ENCODE results near the gene NRXN3. TPM values are rescaled to one million over a fixed set of nuclear protein-coding genes. Genes with fewer than 3 reads are reported as not detected.

Gene NRXN3
- total and polyA plus RNA-seq, 2 experiments from 2014 or later = 0.08 to 0.11 TPM

DNA sequence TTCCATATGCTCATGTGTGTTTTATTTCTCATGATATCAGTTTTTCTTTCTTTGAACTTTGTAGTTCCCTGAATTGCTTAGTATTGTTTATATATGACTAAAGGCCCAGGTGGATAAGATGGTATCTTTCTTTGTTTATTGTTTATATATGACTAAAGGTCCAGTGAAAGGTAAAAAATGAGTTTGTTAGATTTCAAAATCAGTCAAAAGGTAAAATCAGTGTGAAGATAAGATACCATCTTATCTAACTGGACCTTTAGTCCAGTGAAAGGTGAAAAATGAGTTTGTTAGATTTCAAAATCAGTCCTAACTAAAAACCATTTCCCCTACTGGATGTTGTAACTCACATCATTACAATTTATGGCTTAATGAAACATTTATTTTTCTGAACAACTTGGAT lies 1150.9 kb downstream of the NRXN3 start:
- Histone ChIP-seq H3F3A (ENCODE audit: insufficient read depth) (no peaks in the 10 kb centered on the region), H3K9ac (no peak overlapping the region), H3K4me1 (ENCODE audit: insufficient read depth) (no peaks in the 10 kb centered on the region), H3K79me2 (ENCODE audit: insufficient read depth) (no peaks in the 10 kb centered on the region), H3K4me3 (no peak overlapping the region), H3K27me3 (replicated peaks; ENCODE audit: insufficient read depth) (no peaks in the 10 kb centered on the region), H3K9me3 (ENCODE audit: low read depth) (no peaks in the 10 kb centered on the region), H3K36me3 (ENCODE audit: low read depth) (no peaks in the 10 kb centered on the region), H3K27ac (no peak overlapping the region), H2AFZ (no peak overlapping the region), H3K4me2 (ENCODE audit: unreplicated experiment) (no peak overlapping the region), H3K9me2 (ENCODE audit: insufficient read depth) (no peaks in the 10 kb centered on the region), H4K20me1 (ENCODE audit: insufficient read depth) (no peaks in the 10 kb centered on the region)
- TF ChIP-seq EZH2 (IDR thresholded peaks at IDR 0.05; ENCODE audit: insufficient read depth, poor library complexity, severe bottlenecking) = no peak
- no peak for TF ChIP-seq EZH2phosphoT487 (IDR thresholded peaks at IDR 0.05; ENCODE audit: insufficient read depth, low read depth)
- no peak for DNase-seq
- in situ Hi-C loops (cut with MboI) = no loop called here

DNA sequence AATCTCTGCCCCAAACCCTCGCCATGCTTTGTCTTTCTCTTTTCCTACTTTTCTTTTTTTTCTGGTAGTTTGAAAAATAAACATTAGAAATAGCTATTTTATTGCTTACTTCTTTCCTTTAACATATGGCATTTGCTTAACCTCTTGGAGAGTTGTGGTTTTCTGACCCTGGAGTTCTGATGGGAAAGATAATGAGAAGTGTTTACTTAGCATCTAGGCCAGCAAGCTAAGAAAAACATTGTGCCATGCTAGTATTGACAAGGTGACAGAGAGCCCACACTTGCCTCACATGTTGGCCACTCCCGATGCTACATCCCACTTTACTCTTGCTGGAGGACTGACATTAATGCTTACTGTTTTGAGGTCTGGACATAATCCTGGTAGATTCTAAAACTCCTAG lies 1154.9 kb downstream of the NRXN3 start:
- TF ChIP-seq EZH2 (IDR thresholded peaks at IDR 0.05; ENCODE audit: insufficient read depth, poor library complexity, severe bottlenecking) (no peak), EZH2phosphoT487 (IDR thresholded peaks at IDR 0.05; ENCODE audit: insufficient read depth, low read depth) (no peak)
- Histone ChIP-seq H3K4me2 (ENCODE audit: unreplicated experiment) (no peak overlapping the region), H3K79me2 (ENCODE audit: insufficient read depth) (no peaks in the 10 kb centered on the region), H3K9me2 (ENCODE audit: insufficient read depth) (no peaks in the 10 kb centered on the region), H3F3A (ENCODE audit: insufficient read depth) (no peaks in the 10 kb centered on the region), H3K4me1 (ENCODE audit: insufficient read depth) (no peaks in the 10 kb centered on the region), H3K36me3 (ENCODE audit: low read depth) (no peaks in the 10 kb centered on the region), H3K9me3 (ENCODE audit: low read depth) (no peaks in the 10 kb centered on the region), H3K9ac (no peak overlapping the region), H3K27me3 (replicated peaks; ENCODE audit: insufficient read depth) (no peaks in the 10 kb centered on the region), H2AFZ (no peak overlapping the region), H3K4me3 (no peak overlapping the region), H4K20me1 (ENCODE audit: insufficient read depth) (no peaks in the 10 kb centered on the region), H3K27ac (no peak overlapping the region)
- whole genome bisulfite sequencing, 2 experiments (ENCODE audit: low coverage in 1 of 2, low lambda C conversion rate in 2 of 2, missing lambda C conversion rate in 2 of 2) = 11 to 16% methylated on average over 2 of the region's 2 CpGs
- no peak for DNase-seq
- in situ Hi-C loops (cut with MboI) = no loop called here

DNA sequence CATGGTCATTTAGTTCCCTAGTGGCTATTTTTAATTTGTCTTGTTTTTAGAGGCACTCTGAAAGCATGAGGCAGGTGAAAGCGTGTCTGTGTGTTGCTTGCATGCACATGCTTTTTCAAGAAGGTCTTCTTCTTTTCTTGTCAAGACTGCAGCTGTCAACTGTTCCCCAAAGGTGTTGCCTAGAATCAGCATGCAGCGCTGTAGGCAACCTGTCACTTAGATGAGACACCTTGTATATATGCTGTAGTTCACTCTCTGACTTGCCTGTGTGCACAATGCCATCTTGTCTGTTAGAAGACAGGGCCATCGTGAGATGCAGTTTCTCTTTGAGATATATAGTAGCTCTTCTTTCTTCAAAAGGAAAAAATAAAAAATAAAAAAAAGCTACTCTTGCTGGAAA lies 1155.4 kb downstream of the NRXN3 start:
- no peak overlapping the region for H3K4me2 ChIP-seq (ENCODE audit: unreplicated experiment)
- WGBS, 2 experiments (ENCODE audit: low coverage in 1 of 2, low lambda C conversion rate in 2 of 2, missing lambda C conversion rate in 2 of 2) = 21 to 28% methylated on average over 3 of the region's 3 CpGs

DNA sequence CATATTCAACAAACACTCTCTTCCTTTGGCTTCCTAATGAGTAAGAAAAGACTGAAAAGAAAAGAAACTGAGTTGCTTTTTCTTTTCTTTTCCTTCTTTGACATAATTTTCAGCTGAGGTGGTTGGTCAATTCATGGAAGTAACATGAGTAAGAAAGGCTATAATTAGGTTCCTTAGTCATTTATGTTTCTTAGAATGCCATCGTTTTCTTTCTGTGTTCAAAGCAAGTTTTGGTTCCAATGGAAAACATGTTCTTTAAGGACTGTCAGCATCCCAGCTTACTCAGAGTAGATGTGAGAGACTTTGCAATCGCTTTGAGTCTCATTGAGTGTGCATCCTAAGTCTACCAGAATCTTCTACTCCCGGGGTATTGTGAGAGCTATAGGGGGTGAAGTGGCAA lies 1158.7 kb downstream of the NRXN3 start:
- 16 to 23% methylated on average over 3 of the region's 3 CpGs for WGBS, 2 experiments (ENCODE audit: low coverage in 1 of 2, low lambda C conversion rate in 2 of 2, missing lambda C conversion rate in 2 of 2)
- TF ChIP-seq EZH2phosphoT487 (IDR thresholded peaks at IDR 0.05; ENCODE audit: insufficient read depth, low read depth) (no peak), EZH2 (IDR thresholded peaks at IDR 0.05; ENCODE audit: insufficient read depth, poor library complexity, severe bottlenecking) (no peak)
- H3K27me3 ChIP-seq (replicated peaks; ENCODE audit: insufficient read depth) = no peaks in the 10 kb centered on the region
- no peak overlapping the region for H2AFZ ChIP-seq
- in situ Hi-C loops (cut with MboI) = no loop called here
- no peak overlapping the region for H3K27ac ChIP-seq
- H3K9me3 ChIP-seq (ENCODE audit: low read depth) = no peaks in the 10 kb centered on the region
- H3K79me2 ChIP-seq (ENCODE audit: insufficient read depth) = no peaks in the 10 kb centered on the region
- no peaks in the 10 kb centered on the region for H3K9me2 ChIP-seq (ENCODE audit: insufficient read depth)
- no peaks in the 10 kb centered on the region for H3F3A ChIP-seq (ENCODE audit: insufficient read depth)
- H4K20me1 ChIP-seq (ENCODE audit: insufficient read depth) = no peaks in the 10 kb centered on the region
- H3K36me3 ChIP-seq (ENCODE audit: low read depth) = no peaks in the 10 kb centered on the region
- no peaks in the 10 kb centered on the region for H3K4me1 ChIP-seq (ENCODE audit: insufficient read depth)
- no peak overlapping the region for H3K4me3 ChIP-seq
- peak; percentile 1 for DNase-seq
- H3K4me2 ChIP-seq (ENCODE audit: unreplicated experiment) = no peak overlapping the region
- no peak overlapping the region for H3K9ac ChIP-seq

More for the DNA sequence above, 1155.4 kb downstream of the NRXN3 start:
- no peaks in the 10 kb centered on the region for H3K79me2 ChIP-seq (ENCODE audit: insufficient read depth)
- in situ Hi-C loops (cut with MboI) = no loop called here
- H3K36me3 ChIP-seq (ENCODE audit: low read depth) = no peaks in the 10 kb centered on the region
- DNase-seq = no peak
- no peak overlapping the region for H3K9ac ChIP-seq
- H3K9me2 ChIP-seq (ENCODE audit: insufficient read depth) = no peaks in the 10 kb centered on the region
- H3K4me3 ChIP-seq = no peak overlapping the region
- H3K9me3 ChIP-seq (ENCODE audit: low read depth) = no peaks in the 10 kb centered on the region
- TF ChIP-seq EZH2 (IDR thresholded peaks at IDR 0.05; ENCODE audit: insufficient read depth, poor library complexity, severe bottlenecking) = no peak
- no peak for TF ChIP-seq EZH2phosphoT487 (IDR thresholded peaks at IDR 0.05; ENCODE audit: insufficient read depth, low read depth)
- no peaks in the 10 kb centered on the region for H3F3A ChIP-seq (ENCODE audit: insufficient read depth)
- H4K20me1 ChIP-seq (ENCODE audit: insufficient read depth) = no peaks in the 10 kb centered on the region
- H3K4me1 ChIP-seq (ENCODE audit: insufficient read depth) = no peaks in the 10 kb centered on the region
- no peaks in the 10 kb centered on the region for H3K27me3 ChIP-seq (replicated peaks; ENCODE audit: insufficient read depth)
- H2AFZ ChIP-seq = no peak overlapping the region
- no peak overlapping the region for H3K27ac ChIP-seq

DNA sequence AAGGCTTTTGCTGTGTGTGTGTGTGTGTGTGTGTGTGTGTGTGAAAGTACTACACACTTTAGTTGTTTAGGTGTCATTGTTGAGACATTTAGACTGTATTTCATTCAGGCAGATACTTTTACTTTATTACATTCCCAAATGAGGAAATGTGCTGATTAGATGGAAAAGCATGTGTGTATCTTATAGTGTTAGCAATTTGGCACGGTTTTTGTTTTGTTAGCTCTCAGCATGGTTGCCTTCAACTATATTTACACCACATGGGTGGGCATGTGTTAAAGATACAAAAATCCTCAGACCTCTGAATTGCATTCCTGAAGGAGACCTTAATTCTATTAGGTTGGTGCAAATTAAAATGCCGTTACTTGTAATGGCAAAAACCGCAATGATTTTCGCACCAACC lies 1161.7 kb downstream of the NRXN3 start:
- 12 to 21% methylated on average over 4 of the region's 4 CpGs for WGBS, 2 experiments (ENCODE audit: low coverage in 1 of 2, low lambda C conversion rate in 2 of 2, missing lambda C conversion rate in 2 of 2)
- no peak overlapping the region for H3K27ac ChIP-seq
- no peak overlapping the region for H2AFZ ChIP-seq

More for the DNA sequence above, 1161.7 kb downstream of the NRXN3 start:
- in situ Hi-C loops (cut with MboI) = no loop called here
- no peaks in the 10 kb centered on the region for H3F3A ChIP-seq (ENCODE audit: insufficient read depth)
- no peak for DNase-seq
- H3K9ac ChIP-seq = no peak overlapping the region
- H4K20me1 ChIP-seq (ENCODE audit: insufficient read depth) = no peaks in the 10 kb centered on the region
- H3K4me1 ChIP-seq (ENCODE audit: insufficient read depth) = no peaks in the 10 kb centered on the region
- no peaks in the 10 kb centered on the region for H3K9me3 ChIP-seq (ENCODE audit: low read depth)
- no peaks in the 10 kb centered on the region for H3K36me3 ChIP-seq (ENCODE audit: low read depth)
- H3K9me2 ChIP-seq (ENCODE audit: insufficient read depth) = no peaks in the 10 kb centered on the region
- no peak overlapping the region for H3K4me2 ChIP-seq (ENCODE audit: unreplicated experiment)
- H3K27me3 ChIP-seq (replicated peaks; ENCODE audit: insufficient read depth) = no peaks in the 10 kb centered on the region
- no peak for TF ChIP-seq EZH2phosphoT487 (IDR thresholded peaks at IDR 0.05; ENCODE audit: insufficient read depth, low read depth)
- no peak for TF ChIP-seq EZH2 (IDR thresholded peaks at IDR 0.05; ENCODE audit: insufficient read depth, poor library complexity, severe bottlenecking)
- H3K4me3 ChIP-seq = no peak overlapping the region
- no peaks in the 10 kb centered on the region for H3K79me2 ChIP-seq (ENCODE audit: insufficient read depth)
